HG03066 (cell line): ENCODE measurements around the gene USP40.

ENCODE experiments used
- ATAC-seq: cut with Tn5 transposase; IDR thresholded peaks from one replicate; pipeline ENCODE4 v1.9.1; 2021; ENCODE audit warnings: low read depth; ENCODE audit not compliant: unreplicated experiment

The USP40 gene

DNA sequence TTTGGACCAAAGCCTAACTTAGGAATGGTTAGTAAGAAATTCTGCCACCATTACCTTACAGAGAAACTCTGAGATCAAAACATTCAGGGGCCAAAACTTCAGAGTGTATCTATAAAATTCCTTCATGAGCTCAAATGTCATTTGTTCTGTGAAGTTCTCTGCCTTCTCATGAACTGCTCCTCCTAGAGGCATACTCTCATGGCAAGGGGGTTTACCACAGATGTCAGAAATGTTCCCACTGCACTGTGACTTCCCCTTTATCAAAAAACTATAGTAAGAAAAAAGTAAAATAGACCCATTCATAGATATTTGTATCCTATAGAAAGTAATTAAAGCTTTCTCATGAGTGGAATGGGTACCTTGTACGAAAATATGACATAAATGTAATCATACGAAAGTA lies 68.5 kb downstream of the USP40 start:
- ATAC-seq: no peak

DNA sequence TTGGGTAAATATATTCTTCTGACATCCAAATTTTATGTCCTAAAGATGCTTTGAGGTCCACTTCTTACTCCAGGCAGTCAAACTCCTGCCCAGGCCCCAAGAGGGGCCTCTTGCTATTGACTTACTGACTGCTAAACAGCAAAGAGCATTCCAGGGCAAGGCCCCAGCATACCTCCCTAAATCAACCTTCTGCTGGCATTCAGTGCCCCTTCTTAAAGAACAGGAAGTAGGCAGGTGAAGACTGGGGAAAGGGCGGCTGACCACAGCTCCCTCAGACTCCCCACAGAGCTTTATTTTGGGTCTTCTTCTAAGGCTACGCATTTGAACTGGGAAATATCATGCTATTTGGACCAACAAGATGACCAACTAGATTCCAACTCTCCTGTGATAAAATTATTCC lies 68.9 kb downstream of the USP40 start:
- ATAC-seq: no peak

DNA sequence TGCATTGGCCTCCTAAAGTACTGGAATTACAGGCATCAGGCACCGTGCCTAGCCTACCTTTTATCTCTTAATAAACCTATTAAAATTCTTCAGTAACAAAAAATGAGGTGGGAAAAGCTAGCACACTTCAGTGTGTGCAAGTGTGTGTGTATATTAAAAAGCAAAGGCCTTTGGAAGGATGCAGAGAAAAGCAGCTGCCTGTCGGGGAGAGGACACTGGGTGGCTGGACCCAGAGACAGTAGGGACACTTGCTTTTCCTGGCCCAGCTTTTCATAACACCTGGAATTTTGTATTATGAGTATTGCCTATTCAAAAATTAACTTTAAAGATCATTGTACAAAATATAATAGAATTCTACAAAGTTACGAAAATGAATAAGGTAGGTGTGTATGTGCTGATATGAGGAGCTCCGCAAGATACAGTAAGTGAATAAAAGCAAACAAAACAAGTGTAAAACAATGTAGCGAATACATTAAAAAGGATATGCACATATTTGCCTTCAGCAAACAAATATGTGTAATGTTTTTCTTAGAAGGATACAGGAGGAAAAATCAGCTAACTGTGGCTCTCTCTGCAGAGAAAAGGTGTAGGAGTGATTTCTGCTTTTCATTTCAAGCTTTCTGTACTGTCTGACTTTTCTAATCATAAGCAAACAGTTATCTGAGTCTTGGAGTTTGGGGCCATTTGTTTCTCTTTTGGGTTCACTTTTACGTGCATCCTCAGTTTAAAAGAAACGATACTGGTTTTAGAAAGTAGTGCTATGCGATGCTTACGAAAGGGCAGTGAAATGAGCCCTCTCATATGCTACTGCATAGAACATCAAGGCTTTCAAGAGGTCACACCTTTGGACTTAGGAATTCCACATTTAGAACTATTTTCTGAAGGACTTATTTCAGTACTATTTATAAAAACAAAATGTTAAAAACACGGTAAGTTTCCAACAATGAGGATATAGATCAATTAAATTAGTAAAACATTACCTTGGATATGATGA lies 70.8 kb downstream of the USP40 start:
- no peak for ATAC-seq

DNA sequence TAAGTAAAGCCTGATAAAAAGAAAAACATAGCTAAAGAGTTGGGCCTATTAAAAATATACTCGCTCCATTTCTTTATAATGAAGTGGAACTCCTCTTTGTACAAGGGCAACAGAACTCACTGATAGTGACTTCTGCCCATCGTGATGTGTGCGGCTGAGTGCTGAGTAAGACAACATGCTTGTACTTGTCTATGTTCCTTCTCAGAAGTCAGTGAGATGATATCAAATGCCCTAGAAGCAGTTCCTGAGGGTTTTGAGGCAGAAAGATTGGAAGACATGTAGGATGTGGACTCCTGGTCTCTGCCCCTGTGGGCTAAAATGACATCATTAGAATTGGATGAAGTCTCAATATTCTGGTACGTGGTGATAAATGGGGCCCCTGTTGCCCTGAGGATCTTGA lies 73.8 kb downstream of the USP40 start:
- ATAC-seq: no peak

DNA sequence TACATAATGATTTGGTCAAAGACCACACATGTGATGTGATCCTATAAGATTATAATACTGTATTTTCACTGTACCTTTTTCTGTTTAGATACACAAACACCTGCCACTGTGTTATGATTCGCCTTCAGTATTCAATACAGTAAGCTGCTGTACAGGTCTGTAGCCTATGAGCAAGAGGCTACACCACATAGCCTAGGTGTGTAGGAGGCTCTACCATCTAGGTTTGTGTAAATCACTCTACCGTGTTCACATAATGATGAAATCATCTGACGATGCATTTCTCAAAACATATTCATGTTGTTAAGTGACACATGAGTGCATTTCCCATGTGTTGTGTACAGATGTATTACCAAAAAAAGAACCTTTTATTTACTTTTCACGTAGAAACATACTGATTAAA lies 74.5 kb downstream of the USP40 start:
- no peak for ATAC-seq

DNA sequence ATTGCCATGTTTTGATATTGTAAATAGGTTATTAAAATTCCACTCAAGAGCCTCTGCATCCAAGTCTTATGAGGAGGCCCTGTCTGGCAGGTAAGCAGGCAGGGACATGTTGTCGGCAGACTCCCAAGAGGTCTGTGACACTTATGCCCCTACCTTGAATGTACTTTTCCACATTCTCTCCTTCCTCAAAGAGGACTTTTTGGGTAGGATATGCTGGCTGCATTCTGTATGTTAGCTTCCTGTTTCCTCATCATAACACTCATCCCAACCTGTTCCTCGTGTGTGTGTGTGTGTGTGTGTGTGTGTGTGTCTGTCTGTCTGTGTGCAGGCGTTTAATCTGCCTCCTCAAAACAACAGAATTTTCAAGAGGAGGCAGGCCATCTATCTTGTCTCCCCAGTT lies 75.3 kb downstream of the USP40 start:
- no peak for ATAC-seq

DNA sequence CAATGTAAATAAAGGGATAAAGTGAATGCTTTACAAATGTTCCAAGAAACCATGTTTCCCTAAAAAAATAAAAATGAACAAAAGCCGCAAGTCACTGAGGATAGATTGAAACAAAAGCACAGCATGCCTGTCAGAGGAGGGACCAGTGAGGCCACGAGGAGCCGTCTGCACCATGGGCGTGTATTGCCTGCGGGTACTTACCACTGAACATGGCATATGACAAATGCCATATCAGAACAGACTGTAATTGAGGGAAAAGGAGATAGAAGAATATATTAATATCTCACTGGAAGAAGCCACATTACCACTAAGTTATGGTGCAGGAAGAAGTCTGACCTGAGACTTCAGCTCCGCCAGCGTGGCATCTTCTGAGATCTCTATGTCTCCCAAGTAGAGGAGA lies 75.8 kb downstream of the USP40 start:
- ATAC-seq: no peak

DNA sequence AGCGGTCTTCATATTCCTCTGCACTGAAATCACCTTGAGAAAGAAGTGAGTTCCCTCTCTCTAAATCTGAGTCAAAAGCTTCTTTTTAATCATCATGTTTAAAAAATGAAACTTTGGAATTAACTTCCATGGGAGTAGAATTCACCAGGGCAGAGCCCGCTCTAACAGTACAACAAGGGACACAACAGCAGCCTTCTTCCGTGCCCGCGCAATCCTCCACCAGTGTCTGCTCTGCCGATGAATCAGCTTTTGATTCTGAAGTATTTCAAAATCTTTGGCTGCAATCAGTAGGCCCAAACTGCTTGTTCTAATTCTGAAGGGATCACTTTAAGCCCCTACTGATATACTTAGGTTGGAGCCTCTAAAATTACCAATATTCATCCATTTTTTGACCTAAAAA lies 76.9 kb downstream of the USP40 start:
- no peak for ATAC-seq

DNA sequence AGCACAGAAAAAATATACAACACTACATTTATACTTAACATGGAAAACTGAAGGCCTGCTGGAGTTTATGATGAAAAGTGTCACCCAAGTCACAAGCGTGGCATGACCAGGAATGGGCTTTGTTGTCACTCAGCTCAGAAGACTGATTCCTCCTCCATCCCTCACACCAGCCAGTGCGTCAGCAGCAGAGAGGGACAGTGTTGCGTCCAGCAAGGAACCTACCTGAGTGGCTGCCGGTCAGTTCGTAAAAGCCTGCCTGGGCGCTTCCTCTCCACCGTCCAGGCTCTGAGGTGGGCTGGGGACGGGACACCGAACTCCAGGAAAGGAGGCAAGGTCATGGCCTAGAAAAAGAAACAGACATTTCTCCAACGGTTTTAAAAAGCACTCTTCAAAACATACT lies 77.4 kb downstream of the USP40 start:
- no peak for ATAC-seq

DNA sequence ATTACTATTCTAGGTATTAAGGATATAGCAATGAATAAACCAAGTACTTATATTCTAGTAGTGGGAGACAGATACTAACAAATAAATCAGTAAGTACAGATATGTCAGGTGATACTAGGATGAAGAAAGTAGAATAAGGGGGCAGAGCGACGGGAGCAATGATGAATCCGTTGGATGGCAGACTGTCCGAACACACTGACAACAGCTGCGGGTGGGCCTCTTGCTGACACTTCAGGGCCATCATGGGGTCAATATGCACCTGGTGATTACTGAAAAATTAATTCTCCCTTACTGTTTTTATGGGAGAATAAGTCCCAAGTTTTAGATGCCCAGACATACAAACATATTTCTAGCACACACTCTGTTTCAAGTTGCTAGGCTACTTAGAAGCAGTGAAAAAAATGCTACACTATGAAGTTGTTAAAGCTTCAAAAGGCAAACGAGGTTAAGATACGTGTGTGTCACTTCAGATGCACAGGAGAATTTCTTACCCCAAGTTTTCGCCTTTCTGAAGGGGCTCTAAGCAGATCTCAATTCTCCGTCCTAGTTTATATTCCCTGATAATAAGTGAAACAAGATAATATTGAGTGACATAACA lies 78.7 kb downstream of the USP40 start:
- ATAC-seq: no peak

DNA sequence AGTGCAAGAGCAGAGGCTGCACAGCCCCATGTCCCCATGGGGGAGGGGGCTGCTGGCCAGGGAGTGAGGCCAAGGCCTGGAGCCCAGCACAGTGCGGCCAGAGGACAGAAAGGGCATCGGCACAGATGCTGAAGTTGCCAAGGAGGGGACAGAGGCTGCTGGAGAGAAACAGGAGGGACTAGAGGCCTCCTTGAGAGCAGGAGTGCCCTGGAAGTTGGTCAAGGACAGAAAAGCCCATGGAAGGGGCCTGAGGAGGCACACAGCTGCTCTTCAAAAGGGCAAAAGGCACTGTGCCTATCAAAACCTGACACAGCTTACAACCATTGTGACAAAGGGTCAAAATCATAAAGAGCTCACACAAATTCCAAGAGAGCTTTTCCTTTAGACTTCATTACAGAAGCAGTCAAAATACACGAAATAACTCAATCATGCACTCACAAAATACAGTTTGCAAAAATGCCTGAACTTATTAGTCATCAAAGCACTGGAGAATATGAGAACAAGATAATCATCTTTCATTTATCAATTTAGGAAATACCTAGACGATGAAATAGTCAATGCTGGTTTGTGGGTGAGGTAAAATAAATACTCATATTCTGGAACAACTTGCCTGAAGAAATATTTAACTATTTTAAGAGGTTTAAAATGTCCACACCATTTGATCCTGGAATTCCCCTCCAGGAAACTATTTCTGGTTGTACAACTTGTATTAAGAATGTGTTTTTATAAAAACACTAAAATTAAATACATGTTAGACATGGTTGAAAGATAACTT lies 79.6 kb downstream of the USP40 start:
- ATAC-seq: no peak

DNA sequence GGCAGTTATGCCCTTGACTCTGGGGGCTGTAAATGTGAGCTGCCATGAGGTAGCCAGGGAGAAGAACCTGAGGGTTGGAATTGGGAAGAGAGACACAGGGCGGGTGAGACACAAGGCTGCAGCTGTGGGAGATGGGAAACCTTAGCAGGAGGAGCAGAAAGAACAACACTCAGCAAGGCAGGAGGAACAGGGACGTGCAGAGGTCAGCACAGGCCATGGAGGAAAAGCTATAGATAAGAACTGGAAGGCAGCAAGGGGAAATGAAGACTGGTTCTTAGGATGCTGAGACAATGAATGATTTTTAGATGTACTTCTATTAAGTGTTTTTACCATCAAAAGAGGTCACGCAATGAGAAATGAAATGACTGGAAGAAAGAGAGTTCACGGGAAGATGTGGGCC lies 80.2 kb downstream of the USP40 start:
- no peak for ATAC-seq

DNA sequence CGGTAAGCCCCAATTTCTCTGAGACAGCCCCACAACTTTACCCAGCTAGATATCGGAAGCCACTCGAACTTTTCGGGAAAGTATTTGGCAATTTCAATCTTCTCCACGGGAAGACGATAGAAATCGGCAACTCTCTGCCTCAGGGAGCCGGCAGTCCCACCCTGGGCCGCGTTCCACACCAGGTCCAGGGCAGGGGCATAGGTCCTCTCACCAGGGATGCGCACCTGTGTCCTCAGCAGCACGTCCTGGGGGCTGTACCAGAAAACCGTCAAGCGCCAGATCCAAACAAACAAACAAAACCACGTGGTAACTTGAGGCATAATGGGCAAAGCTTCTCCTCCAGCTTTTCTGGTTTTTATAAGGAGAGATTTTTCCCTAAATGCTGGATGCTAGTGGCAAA lies 80.9 kb downstream of the USP40 start:
- no peak for ATAC-seq

DNA sequence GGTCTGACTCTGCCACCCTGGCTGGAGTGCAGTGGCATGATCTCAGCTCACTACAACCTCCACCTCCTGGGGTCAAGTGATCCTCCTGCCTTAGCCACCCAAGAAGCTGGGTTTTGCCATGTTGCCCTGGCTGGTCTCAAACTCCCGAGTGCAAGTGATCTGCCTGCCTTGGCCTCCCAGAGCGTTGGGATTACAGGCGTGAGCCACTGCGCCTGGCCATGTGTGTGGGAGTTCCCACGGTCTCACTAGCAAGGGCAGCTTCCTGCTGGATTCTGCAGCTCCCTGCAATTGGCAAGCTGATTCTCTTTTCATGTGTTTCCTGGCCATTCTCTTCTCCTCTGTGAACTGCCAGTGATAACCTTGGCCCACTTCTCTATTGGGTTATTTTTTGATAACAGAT lies 84.0 kb downstream of the USP40 start:
- no peak for ATAC-seq

DNA sequence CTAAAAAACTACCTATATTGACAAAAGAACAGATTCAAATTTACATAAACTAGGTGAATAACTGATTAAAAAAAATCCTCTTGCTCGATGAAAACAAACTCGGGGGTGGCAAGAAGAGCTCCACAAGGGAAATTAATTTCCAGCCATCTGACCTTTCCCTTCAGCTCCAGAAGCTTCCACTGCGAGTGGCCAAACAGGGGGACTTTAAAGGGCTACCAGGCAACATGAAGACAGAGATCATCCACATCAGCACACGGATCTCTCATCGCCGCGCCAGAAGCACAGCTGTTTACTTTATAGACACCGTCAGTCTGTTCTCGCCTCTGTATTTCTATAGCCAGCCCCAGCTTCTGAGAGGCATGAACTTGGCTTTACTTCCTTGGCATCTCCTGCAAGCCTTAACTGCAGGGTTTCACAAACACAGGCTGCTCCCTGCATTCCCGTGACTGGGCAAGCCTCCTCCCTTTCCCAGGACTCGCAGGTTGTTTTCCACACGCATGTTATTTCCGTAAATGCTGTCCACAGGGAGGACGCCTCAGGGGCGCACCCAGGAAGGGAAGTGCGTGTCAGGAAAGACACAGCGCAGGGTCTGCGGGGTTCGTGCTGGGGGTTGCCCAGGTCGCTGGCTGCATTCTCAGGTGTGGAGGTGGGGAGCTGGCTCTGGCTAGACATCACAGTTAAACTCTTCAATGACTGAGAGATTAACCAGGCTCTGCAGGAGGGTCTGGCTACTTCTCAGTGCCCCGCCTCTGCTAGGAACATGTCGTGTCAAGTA lies 85.0 kb downstream of the USP40 start:
- ATAC-seq: no peak

DNA sequence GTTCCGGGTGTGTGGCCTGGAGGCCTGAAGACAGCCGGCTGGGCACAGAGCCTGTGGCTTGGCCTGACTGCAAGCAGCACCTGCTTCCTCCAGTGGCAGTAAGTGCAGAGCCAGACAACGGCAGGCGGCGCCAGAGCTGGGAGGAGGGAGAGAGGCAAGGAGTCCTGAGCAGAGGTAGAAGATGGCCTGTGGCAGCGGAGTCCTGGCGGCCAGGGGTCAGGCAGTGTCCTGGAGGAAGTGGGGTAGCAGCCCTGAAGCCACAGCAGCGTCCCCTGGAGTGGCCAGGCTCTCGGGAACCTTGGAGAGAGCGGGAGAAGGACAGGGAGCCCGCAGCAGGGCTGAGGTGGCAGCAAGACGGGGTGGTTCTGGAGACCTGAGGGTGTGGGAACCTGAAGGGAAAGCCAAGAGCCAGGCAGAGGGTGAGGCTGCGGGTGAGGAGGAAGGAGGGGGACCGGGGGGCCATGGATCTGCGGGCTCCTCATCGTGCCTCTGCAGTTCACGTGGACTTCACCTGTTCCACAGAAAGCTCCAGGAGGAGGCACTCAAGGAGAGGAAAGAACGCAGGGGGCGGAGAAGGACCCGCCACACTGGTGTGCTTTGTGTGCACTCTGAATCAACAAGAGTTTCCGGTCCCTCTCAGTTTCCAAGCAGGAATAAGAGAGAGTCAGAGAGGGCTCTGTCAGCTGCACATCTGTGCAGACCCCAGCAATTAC lies 85.9 kb downstream of the USP40 start:
- no peak for ATAC-seq

DNA sequence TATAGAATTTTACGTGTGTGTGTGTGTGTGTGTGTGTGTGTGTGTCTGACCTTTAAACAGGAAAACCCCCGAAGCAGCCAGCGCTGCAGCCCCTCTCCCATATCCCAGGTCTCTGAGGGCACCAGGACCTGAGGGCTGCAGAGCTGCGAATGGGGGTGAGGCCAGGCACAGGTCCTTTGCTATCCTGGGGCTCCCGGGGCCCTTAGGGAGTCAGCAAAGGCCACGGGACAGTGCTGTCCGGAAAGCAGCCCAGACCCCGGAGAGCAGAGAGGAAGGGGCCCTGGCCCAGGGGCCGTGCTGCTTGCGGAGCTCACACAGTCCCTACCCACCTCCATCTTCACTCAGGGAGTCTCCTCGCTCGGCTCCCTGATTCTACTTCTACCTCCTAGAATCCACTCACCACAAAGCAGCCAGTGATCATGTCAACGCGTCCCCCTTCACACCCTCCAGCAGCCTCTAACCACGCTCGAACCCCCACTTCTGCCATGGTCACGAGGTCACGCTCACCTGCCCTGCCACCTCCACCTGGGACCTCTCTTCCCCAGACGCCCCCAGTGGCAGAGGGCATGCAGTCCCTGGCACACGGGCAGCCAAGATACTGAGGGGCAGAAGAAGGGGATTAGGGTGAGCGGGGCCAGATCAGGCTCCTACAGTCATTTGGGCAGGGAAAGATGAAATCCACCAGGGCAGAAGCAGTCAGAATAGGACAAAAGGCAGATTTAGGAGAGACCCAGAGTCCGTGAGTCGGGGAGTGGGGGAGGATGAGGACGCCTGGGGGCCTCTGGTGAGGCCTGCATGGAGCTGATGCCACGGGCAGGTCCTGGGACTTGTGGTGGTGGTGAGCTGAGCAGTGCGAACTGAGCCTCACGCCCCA lies 86.7 kb downstream of the USP40 start:
- ATAC-seq: no peak

DNA sequence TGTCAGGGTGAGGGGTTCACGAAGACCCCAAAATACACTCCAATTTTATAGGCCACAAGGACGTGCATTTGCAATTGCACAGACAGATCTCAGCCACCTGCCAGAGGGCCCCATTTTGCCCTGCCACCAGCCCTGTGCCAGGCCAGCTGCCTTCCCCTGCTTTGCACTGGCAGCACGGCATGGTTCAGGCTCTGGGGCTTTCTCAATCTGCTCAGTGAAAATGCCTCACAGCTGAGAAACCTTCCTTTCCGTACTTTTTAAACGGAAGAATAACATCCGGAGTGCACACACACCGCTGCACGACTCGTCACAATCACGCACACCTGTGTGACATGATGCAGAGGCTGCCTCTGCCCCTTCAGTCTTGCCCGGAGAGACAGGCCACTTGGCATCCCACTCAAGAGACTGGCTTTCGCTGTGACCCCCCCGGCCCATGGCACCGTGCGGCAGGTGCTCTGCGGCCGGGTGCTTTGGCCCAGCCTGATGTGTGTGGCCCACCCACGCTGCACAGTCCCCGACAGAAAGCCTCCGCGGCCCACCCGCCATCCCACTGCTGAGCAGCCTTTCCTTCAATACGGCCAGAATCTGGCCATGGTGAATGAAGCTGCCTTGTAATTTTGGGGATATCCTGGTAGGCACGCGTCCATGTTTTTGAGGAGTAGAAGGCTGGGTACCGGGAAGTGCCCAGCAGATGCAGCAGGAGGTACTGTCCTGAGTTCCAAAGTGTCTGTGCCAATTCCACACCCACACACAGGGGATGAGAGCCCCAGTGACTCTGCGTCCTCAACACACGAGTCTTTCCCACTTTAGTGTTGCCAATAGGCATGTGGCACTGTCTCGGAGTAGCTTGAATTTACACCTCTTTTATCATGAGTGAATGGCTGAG lies 88.8 kb downstream of the USP40 start:
- no peak for ATAC-seq
